BLaER1 treated with 17β-estradiol and CSF1 and Interleukin-3, amounts not matched to agents 10 nM and 100 nM (cell line): ENCODE data around the gene UFD1.
"Not testable (repeated sequence)": the region's sequence is repeated elsewhere in the genome, so short reads cannot be mapped to it uniquely, and the experiment has no call there.

ENCODE experiments used
- H3K27ac ChIP-seq, 11 experiments: shearing (Covaris generic); formaldehyde crosslinking; 2 replicates each; pipeline ENCODE4 v1.8.1; 2022
- H3K27me3 ChIP-seq, 11 experiments: shearing (Covaris generic); formaldehyde crosslinking; 2 replicates each; pipeline ENCODE4 v1.8.1; 2022
- H3K36me3 ChIP-seq, 11 experiments: shearing (Covaris generic); formaldehyde crosslinking; 2 replicates each; pipeline ENCODE4 v1.8.1; 2022
- H3K4me1 ChIP-seq, 10 experiments: shearing (Covaris generic); formaldehyde crosslinking; 2 replicates each; pipeline ENCODE4 v1.8.1; 2022
- H3K4me2 ChIP-seq, 11 experiments: shearing (Covaris generic); formaldehyde crosslinking; 2 replicates each; pipeline ENCODE4 v1.8.1; 2022
- H3K4me3 ChIP-seq, 10 experiments: shearing (Covaris generic); formaldehyde crosslinking; 2 replicates each; pipeline ENCODE4 v1.8.1; 2022
- H3K9ac ChIP-seq, 11 experiments: shearing (Covaris generic); formaldehyde crosslinking; 2 replicates each; pipeline ENCODE4 v1.8.1; 2022
- H3K9me3 ChIP-seq, 11 experiments: shearing (Covaris generic); formaldehyde crosslinking; replicated peaks in 1 of 11; 2 replicates each; pipeline ENCODE4 v1.8.1; 2022
- H4K20me1 ChIP-seq, 11 experiments: shearing (Covaris generic); formaldehyde crosslinking; 2 replicates each; pipeline ENCODE4 v1.8.1; 2022
- Cebpa-rat ChIP-seq, 11 experiments: shearing (Covaris generic); IDR thresholded peaks; 2 replicates each; pipeline ENCODE4 v1.8.1; 2022

The UFD1 gene

GRCh38 chr22:19447330-19448075 is 31.5 kb downstream of the UFD1 start, which contains the start of gene C22orf39:
Gene C22orf39, minus strand, starts transcription at chr22:19447711. Its CDS starts 23 bp downstream, at chr22:19447688.
- Histone ChIP-seq H3K9me3 (no peaks in the 10 kb centered on the region), H3K4me1 (peaks cover 32 to 38% (median 34%) of the 10 kb centered on the region in 10 experiments), H4K20me1 (peaks cover 24 to 53% (median 45%) of the 10 kb centered on the region in 11 experiments; a peak in 21 of 22 replicates), H3K4me3 (peak within 1 kb of the TSS; percentile 84 to 98 (median 94)), H3K9ac (peak within 1 kb of the TSS; percentile 88 to 97 (median 95)), H3K36me3 (peaks cover 48 to 78% (median 60%) of the 10 kb centered on the region in 11 experiments), H3K4me2 (peak within 1 kb of the TSS; percentile 80 to 99 (median 96)), H3K27me3 (no peaks in the 10 kb centered on the region), H3K27ac (peak within 1 kb of the TSS; percentile 79 to 94 (median 92))
- no peak for TF ChIP-seq Cebpa-rat (IDR thresholded peaks at IDR 0.05)

GRCh38 chr22:19446603-19447329 is 32.2 kb downstream of the UFD1 start:
- Histone ChIP-seq H3K27ac (peak overlapping the region; percentile 79 to 94 (median 92)), H3K4me2 (peak overlapping the region; percentile 80 to 99 (median 96)), H3K27me3 (no peaks in the 10 kb centered on the region), H3K36me3 (peaks cover 48 to 78% (median 60%) of the 10 kb centered on the region in 11 experiments), H3K4me1 (peaks cover 32 to 38% (median 34%) of the 10 kb centered on the region in 10 experiments), H3K4me3 (peak overlapping the region; percentile 84 to 98 (median 94)), H3K9me3 (no peaks in the 10 kb centered on the region), H3K9ac (peak overlapping the region; percentile 88 to 97 (median 95)), H4K20me1 (peaks cover 31 to 60% (median 51%) of the 10 kb centered on the region in 11 experiments; a peak in 21 of 22 replicates)
- no peak for TF ChIP-seq Cebpa-rat (IDR thresholded peaks at IDR 0.05)

- Histone ChIP-seq H3K9ac (peak overlapping the region in 4 of 11 experiments; percentile 18 to 96 (median 59); a peak in 4 of 22 replicates), H3K4me1 (peaks cover 32 to 38% (median 34%) of the 10 kb centered on the region in 10 experiments), H3K36me3 (peaks cover 48 to 78% (median 58%) of the 10 kb centered on the region in 11 experiments), H3K4me3 (0 out of 20 replicates have a peak overlapping the region, but pooled peaks of 4 of the 10 experiments have one; percentile 3 to 97 (median 94)), H3K4me2 (peak overlapping the region; percentile 80 to 99 (median 96); a peak in 20 of 22 replicates), H4K20me1 (peaks cover 39 to 66% (median 64%) of the 10 kb centered on the region in 11 experiments; a peak in 21 of 22 replicates)
- H3K27me3 ChIP-seq, H3K9me3 ChIP-seq, H3K27ac ChIP-seq: not testable (repeated sequence)
These were observed 33.6 kb downstream of the UFD1 start for GRCh38 chr22:19445279-19445982.

- H3K4me2 ChIP-seq: no peak overlapping the region
- peaks cover 49 to 78% (median 62%) of the 10 kb centered on the region in 11 experiments for H3K36me3 ChIP-seq
- no peak overlapping the region for H3K4me3 ChIP-seq
- peaks cover 24 to 39% (median 28%) of the 10 kb centered on the region in 10 experiments for H3K4me1 ChIP-seq
- peak overlapping the region in 1 of 11 experiments; percentile 21; a peak in 1 of 22 replicates for H3K9ac ChIP-seq
- H3K27me3 ChIP-seq: no peaks in the 10 kb centered on the region
- H3K27ac ChIP-seq: no peak overlapping the region
- no peak for TF ChIP-seq Cebpa-rat (IDR thresholded peaks at IDR 0.05)
- H3K9me3 ChIP-seq: no peaks in the 10 kb centered on the region
- H4K20me1 ChIP-seq: peaks cover 39 to 84% (median 67%) of the 10 kb centered on the region in 11 experiments; a peak in 21 of 22 replicates
These were observed 35.3 kb downstream of the UFD1 start for GRCh38 chr22:19443544-19444211.

DNA sequence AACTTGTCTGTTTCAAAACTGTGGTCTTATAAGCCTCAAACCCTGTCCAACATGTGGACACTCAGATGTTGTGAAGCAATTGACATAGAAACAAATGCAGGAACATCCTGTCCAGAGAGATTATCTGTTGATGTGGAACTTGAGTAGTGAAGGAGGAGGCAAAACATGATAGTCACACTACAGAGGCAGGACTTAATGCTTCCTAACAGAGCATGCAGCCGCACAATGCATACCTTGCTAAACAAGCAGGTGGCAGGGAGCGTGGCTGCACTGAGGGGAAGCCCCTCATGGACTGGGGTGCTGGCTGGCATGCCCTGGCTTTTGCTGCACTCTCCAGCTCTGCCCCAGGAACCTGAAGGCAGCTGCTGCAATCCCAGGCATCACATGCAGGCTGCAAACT is 36.8 kb downstream of the UFD1 start:
- peaks cover 17 to 47% (median 29%) of the 10 kb centered on the region in 10 experiments for H3K4me1 ChIP-seq
- H3K9ac ChIP-seq: no peak overlapping the region
- peaks cover 50 to 93% (median 65%) of the 10 kb centered on the region in 11 experiments for H3K36me3 ChIP-seq
- peaks cover 39 to 97% (median 67%) of the 10 kb centered on the region in 11 experiments; a peak in 21 of 22 replicates for H4K20me1 ChIP-seq
- no peak overlapping the region for H3K4me2 ChIP-seq
- TF ChIP-seq Cebpa-rat (IDR thresholded peaks at IDR 0.05): no peak
- no peak overlapping the region for H3K27ac ChIP-seq
- no peak overlapping the region for H3K4me3 ChIP-seq
- H3K9me3 ChIP-seq: no peaks in the 10 kb centered on the region
- no peaks in the 10 kb centered on the region for H3K27me3 ChIP-seq

- TF ChIP-seq Cebpa-rat (IDR thresholded peaks at IDR 0.05): no peak
- Histone ChIP-seq H3K4me3 (no peak overlapping the region), H3K9me3 (no peaks in the 10 kb centered on the region), H3K4me1 (peaks cover 20 to 43% (median 29%) of the 10 kb centered on the region in 10 experiments), H4K20me1 (peaks cover 39 to 98% (median 63%) of the 10 kb centered on the region in 11 experiments; a peak in 21 of 22 replicates), H3K27ac (no peak overlapping the region), H3K36me3 (peaks cover 63 to 99% (median 74%) of the 10 kb centered on the region in 11 experiments), H3K9ac (no peak overlapping the region), H3K27me3 (no peaks in the 10 kb centered on the region), H3K4me2 (no peak overlapping the region)
These were observed 38.4 kb downstream of the UFD1 start for GRCh38 chr22:19440411-19441195.

GRCh38 chr22:19438298-19438697 is 40.7 kb downstream of the UFD1 start:
- Histone ChIP-seq H3K4me1 (peaks cover 38 to 53% (median 46%) of the 10 kb centered on the region in 10 experiments), H3K4me2 (peak overlapping the region in 5 of 11 experiments; percentile 29 to 82 (median 55); a peak in 10 of 22 replicates), H3K4me3 (no peak overlapping the region), H3K9me3 (no peaks in the 10 kb centered on the region), H3K9ac (no peak overlapping the region), H3K36me3 (peaks cover 58 to 93% (median 69%) of the 10 kb centered on the region in 11 experiments), H3K27me3 (no peaks in the 10 kb centered on the region), H3K27ac (peak overlapping the region in 1 of 11 experiments; percentile 42; a peak in 3 of 22 replicates), H4K20me1 (peaks cover 21 to 86% (median 45%) of the 10 kb centered on the region in 11 experiments; a peak in 20 of 22 replicates)
- no peak for TF ChIP-seq Cebpa-rat (IDR thresholded peaks at IDR 0.05)

DNA sequence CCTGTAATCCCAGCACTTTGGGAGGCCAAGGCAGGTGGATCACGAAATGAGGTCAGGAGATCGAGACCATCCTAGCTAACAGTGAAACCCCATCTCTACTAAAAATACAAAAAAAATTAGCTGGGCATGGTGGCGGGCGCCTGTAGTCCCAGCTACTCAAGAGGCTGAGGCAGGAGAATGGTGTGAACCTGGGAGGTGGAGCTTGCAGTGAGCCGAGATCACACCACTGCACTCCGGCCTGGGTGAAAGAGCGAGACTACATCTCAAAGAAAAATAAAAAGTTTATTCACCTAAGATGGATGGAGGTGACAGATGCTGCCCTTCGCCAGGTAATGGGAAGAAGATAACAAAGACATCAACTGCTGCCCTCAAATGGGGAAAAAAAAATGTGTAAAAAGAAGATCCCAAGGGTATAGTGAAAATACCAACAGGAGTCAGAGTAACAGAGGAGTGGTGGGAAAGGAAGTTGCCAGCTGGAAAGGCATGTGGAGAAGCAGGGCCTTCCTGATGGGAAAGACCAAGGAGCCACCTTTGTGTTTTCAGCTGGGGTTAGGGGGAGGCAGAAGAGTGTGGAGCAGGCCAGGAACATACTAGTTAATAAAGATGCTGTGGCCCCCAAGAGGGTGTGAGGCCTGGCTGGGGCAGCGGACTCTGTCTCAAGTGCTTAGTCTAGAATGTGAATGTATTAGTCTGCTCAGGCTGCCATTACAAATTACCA is 42.4 kb downstream of the UFD1 start:
- peak overlapping the region in 3 of 11 experiments; percentile 11 to 96 (median 96); a peak in 3 of 22 replicates for H3K4me2 ChIP-seq
- H3K36me3 ChIP-seq: peaks cover 41 to 76% (median 52%) of the 10 kb centered on the region in 11 experiments
- peak overlapping the region in 3 of 11 experiments; percentile 1 to 40 (median 21); a peak in 2 of 22 replicates for H3K9ac ChIP-seq
- not testable (repeated sequence) for H3K4me3 ChIP-seq, H3K9me3 ChIP-seq, H3K27ac ChIP-seq, H3K27me3 ChIP-seq
- peaks cover 5 to 69% (median 28%) of the 10 kb centered on the region in 11 experiments; a peak in 19 of 22 replicates for H4K20me1 ChIP-seq
- peaks cover 44 to 58% (median 52%) of the 10 kb centered on the region in 10 experiments for H3K4me1 ChIP-seq
